Measurements from ENCODE around the gene GRB7.

DNA sequence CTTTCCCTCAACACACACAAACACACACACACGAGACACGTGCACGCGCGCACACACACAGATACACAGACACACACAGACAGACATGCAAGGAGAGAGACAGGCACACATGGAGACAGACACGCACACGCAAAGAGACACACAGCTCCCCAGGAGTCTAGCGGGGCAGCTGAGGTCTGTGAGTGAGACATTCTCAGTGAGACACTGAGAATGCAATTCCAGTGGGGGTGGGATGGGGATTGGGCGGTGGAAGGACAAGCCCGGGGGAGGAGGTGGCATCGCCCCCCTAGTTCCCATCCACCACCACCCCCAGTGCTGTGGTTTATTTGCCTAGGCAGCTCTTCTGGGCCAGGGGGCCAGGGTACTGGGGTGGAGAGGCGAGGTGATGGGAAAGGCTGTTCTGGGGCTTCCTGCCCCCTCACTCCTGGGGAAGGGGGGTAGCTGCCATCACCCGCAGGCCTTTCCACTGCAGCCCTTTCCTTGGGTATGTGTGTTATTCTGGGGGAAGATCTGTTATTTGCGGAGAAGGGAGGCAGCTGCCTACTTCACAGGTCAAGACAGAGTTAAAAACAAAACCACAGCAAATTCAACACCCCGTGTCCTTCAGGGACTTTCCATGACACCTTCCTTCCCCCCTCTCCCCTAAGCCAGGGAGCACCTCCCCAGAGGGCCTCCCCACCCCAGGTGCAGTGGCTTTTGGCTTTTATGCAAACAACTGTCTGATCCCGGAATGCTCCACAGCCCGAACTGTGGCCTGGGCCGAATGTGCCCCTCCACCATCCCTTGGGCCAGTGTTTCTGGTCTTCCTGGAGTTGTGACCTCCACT is 18.0 kb downstream of the GRB7 start:
- no peak for TF ChIP-seq POLR2A (IDR thresholded peaks at IDR 0.05)
- TF ChIP-seq, protein P1, sequence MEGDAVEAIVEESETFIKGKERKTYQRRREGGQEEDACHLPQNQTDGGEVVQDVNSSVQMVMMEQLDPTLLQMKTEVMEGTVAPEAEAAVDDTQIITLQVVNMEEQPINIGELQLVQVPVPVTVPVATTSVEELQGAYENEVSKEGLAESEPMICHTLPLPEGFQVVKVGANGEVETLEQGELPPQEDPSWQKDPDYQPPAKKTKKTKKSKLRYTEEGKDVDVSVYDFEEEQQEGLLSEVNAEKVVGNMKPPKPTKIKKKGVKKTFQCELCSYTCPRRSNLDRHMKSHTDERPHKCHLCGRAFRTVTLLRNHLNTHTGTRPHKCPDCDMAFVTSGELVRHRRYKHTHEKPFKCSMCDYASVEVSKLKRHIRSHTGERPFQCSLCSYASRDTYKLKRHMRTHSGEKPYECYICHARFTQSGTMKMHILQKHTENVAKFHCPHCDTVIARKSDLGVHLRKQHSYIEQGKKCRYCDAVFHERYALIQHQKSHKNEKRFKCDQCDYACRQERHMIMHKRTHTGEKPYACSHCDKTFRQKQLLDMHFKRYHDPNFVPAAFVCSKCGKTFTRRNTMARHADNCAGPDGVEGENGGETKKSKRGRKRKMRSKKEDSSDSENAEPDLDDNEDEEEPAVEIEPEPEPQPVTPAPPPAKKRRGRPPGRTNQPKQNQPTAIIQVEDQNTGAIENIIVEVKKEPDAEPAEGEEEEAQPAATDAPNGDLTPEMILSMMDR (IDR thresholded peaks at IDR 0.05): no peak
